Osteocyte (in vitro differentiated cells): ENCODE measurements around the gene MYOCD. TPM values are rescaled to one million over a fixed set of nuclear protein-coding genes. Genes with fewer than 3 reads are reported as not detected.

Experiments
- DNase-seq: peaks from one replicate; pipeline ENCODE4 v3.0.0; 2021; ENCODE audit warnings: mixed read lengths; ENCODE audit not compliant: unreplicated experiment; ENCODE audit errors: extremely low spot score
- H3K27ac Mint-ChIP-seq: one replicate; pipeline ENCODE4 v1.8.0; 2021; ENCODE audit warnings: mild to moderate bottlenecking, mixed read lengths; ENCODE audit not compliant: unreplicated experiment
- H3K27me3 Mint-ChIP-seq: one replicate; pipeline ENCODE4 v1.8.0; 2021; ENCODE audit warnings: mixed read lengths; ENCODE audit not compliant: unreplicated experiment
- H3K36me3 Mint-ChIP-seq: one replicate; pipeline ENCODE4 v1.8.0; 2021; ENCODE audit warnings: mixed read lengths; ENCODE audit not compliant: unreplicated experiment
- H3K4me1 Mint-ChIP-seq: one replicate; pipeline ENCODE4 v1.8.0; 2021; ENCODE audit warnings: mixed read lengths; ENCODE audit not compliant: unreplicated experiment
- H3K4me3 Mint-ChIP-seq: one replicate; pipeline ENCODE4 v1.8.0; 2021; ENCODE audit warnings: mild to moderate bottlenecking, moderate library complexity, mixed read lengths; ENCODE audit not compliant: unreplicated experiment
- H3K9me3 Mint-ChIP-seq: one replicate; pipeline ENCODE4 v1.8.0; 2021; ENCODE audit warnings: mixed read lengths; ENCODE audit not compliant: unreplicated experiment
- total RNA-seq: library from RNA; stranded (reverse); gene quantifications from 2 replicates; pipeline ENCODE4 v1.2.1, GENCODE V29; 2021
- TF ChIP-seq, protein P1 (sequence below): fragments of 200-600 bp; sonication (generic); IDR thresholded peaks from 2 replicates; pipeline ENCODE4 v1.5.0; 2021; ENCODE audit warnings: antibody characterized with exemption, mild to moderate bottlenecking, moderate library complexity

The MYOCD gene
- total RNA-seq, 1 donor from 2014 or later = 13.7 TPM

DNA sequence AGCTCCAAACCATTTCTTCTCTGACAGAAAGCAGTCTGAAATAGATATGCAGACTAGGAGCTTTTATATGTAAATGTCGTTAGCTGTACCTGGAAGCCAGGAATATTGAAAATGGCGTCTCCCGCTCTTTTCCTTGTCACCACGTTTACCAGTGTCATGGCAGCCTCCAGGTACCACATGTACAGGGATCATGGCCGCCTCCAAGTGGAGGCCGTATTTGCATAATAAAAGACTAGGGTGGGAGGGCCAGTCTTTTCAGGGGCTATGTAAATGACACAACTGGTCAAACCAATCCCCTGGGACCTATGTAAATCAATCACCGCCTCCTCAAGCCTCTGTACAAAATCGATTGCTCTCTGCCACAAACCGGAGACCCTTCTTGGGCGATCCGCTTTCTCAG is 54.3 kb downstream of the MYOCD start:
- no peak overlapping the region for H3K27ac Mint-ChIP-seq
- H3K9me3 Mint-ChIP-seq = no peaks in the 10 kb centered on the region
- H3K27me3 Mint-ChIP-seq = no peaks in the 10 kb centered on the region
- no peaks in the 10 kb centered on the region for H3K4me1 Mint-ChIP-seq
- no peak overlapping the region for H3K4me3 Mint-ChIP-seq
- H3K36me3 Mint-ChIP-seq = peaks cover 19% of the 10 kb centered on the region
- DNase-seq = no peak
- TF ChIP-seq, protein P1, sequence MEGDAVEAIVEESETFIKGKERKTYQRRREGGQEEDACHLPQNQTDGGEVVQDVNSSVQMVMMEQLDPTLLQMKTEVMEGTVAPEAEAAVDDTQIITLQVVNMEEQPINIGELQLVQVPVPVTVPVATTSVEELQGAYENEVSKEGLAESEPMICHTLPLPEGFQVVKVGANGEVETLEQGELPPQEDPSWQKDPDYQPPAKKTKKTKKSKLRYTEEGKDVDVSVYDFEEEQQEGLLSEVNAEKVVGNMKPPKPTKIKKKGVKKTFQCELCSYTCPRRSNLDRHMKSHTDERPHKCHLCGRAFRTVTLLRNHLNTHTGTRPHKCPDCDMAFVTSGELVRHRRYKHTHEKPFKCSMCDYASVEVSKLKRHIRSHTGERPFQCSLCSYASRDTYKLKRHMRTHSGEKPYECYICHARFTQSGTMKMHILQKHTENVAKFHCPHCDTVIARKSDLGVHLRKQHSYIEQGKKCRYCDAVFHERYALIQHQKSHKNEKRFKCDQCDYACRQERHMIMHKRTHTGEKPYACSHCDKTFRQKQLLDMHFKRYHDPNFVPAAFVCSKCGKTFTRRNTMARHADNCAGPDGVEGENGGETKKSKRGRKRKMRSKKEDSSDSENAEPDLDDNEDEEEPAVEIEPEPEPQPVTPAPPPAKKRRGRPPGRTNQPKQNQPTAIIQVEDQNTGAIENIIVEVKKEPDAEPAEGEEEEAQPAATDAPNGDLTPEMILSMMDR = no peak

DNA sequence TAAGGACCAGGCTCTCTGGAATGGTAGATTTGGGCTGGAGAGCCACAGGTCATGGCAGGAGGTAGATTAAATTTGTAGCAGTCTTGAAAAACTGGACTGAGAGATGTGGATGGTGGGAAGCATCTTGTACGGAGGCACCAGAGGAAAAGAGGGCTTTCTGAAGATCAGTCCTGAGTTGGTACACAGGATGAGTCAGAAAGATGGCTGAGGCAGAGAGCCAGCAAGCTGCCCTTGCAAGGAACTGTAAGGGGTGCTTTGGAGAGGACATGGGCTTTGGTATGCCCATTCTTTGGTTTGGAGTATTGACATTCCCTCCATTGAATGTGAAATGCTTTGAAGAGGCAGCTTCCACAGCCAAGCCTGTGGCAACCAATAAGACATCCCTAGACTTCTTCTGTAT is 55.9 kb downstream of the MYOCD start:
- no peaks in the 10 kb centered on the region for H3K4me1 Mint-ChIP-seq
- H3K9me3 Mint-ChIP-seq = no peaks in the 10 kb centered on the region
- no peak for DNase-seq
- no peak overlapping the region for H3K4me3 Mint-ChIP-seq
- H3K36me3 Mint-ChIP-seq = peaks cover 19% of the 10 kb centered on the region
- TF ChIP-seq, protein P1 = no peak
- no peaks in the 10 kb centered on the region for H3K27me3 Mint-ChIP-seq
- no peak overlapping the region for H3K27ac Mint-ChIP-seq

DNA sequence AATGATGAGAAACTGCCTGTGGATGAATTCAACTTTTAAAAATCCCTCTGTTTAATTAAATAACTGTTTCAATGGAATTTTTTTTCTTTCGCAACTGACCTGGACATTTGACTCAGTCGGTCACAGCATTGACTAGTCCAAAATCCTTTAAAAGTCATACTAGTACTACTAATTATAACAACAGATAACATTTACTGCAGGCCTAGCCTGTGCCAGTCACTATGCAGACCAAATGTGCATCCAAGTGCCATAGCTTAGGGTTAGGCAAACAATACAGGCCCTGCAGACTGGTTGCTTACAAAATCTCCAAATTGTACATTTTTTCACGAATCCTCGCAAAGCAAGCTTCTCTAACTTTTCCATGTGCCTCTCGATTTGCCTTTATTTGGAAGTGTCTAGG is 56.6 kb downstream of the MYOCD start:
- Mint-ChIP-seq H3K27me3 (no peaks in the 10 kb centered on the region), H3K36me3 (peaks cover 19% of the 10 kb centered on the region), H3K4me3 (no peak overlapping the region), H3K4me1 (peaks cover 6% of the 10 kb centered on the region), H3K27ac (no peak overlapping the region), H3K9me3 (no peaks in the 10 kb centered on the region)
- DNase-seq = no peak
- TF ChIP-seq, protein P1 = no peak

DNA sequence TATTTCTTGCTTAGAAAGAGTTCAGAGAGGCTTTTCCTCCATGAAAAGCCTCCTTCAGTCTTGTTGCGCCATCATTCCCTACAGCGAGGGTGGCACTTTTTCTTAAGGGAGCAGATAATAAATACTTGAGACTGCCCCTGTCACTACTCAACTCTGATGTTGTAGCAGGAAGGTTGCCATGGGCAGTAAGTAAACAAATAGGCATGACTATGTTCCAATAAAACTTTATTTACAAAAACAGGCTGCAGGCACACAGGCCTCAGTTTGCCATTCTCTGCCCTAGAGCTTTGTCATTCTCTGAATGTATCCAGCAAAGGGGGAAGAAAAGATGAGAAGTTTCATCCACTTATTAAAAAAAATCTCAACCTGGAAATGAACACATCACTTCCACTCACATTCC is 60.4 kb downstream of the MYOCD start:
- Mint-ChIP-seq H3K27me3 (no peaks in the 10 kb centered on the region), H3K4me1 (peaks cover 38% of the 10 kb centered on the region), H3K36me3 (peaks cover 7% of the 10 kb centered on the region), H3K27ac (no peak overlapping the region), H3K9me3 (no peaks in the 10 kb centered on the region), H3K4me3 (no peak overlapping the region)
- TF ChIP-seq, protein P1 = no peak
- no peak for DNase-seq

DNA sequence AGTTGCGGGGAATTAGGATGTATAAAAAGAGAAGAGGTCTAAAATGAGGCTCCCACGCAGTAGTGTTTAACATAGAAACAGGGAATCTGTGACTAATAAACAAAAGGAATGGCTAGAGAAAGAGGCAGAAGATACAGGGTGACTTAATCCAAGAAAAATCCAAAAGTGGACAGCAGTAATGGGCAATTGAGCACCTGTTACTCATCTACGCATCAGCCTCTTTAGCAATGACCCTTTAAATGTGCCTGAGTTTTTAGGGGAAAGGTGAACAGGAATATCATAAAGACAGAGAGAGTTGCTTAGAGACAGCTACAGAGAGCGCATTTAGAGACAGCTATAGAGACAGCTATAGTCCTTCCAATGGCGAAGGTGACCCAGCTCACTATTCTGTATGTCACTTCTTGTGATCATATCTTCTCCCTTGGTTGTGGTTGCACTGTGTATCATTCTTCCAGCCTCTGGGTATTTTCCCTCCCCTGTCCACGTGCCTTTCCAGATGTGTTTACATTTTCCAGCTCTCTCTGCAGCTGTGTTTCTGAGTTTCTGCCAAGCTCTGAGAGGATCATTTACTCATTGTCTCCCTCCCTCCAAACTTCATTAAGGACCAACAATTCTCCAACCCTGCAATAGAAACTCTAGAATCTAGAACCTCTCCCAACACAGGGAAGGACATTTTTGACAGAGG is 61.5 kb downstream of the MYOCD start:
- Mint-ChIP-seq H3K4me1 (peaks cover 38% of the 10 kb centered on the region), H3K9me3 (no peaks in the 10 kb centered on the region), H3K27ac (peak overlapping the region; percentile 42), H3K36me3 (peaks cover 5% of the 10 kb centered on the region), H3K4me3 (no peak overlapping the region), H3K27me3 (no peaks in the 10 kb centered on the region)
- no peak for DNase-seq
- TF ChIP-seq, protein P1 = no peak
